ENCODE results near the gene WWOX.

Gene WWOX

GRCh38 chr16:78832100-78832499 lies 732.6 kb downstream of the WWOX start:
- DNase-seq, result no peak

GRCh38 chr16:78836802-78837491 lies 737.5 kb downstream of the WWOX start:
- no peak for DNase-seq

- DNase-seq, result no peak
These were observed 738.3 kb downstream of the WWOX start for GRCh38 chr16:78837706-78838105.

- DNase-seq, result no peak
These were observed 738.8 kb downstream of the WWOX start for GRCh38 chr16:78838276-78838675.

- DNase-seq, result no peak
These were observed 743.5 kb downstream of the WWOX start for GRCh38 chr16:78842950-78843349.

GRCh38 chr16:78843978-78844377 lies 744.5 kb downstream of the WWOX start:
- no peak for DNase-seq

GRCh38 chr16:78844682-78845081 lies 745.2 kb downstream of the WWOX start:
- DNase-seq, result no peak

GRCh38 chr16:78851266-78851665 lies 751.8 kb downstream of the WWOX start:
- no peak for DNase-seq

- DNase-seq, result no peak
These were observed 752.7 kb downstream of the WWOX start for GRCh38 chr16:78852081-78852635.

- DNase-seq, result no peak
These were observed 762.6 kb downstream of the WWOX start for GRCh38 chr16:78862022-78862421.

GRCh38 chr16:78866521-78866920 lies 767.1 kb downstream of the WWOX start:
- DNase-seq, result no peak

GRCh38 chr16:78869492-78869891 lies 770.0 kb downstream of the WWOX start:
- no peak for DNase-seq

- DNase-seq, result no peak
These were observed 771.8 kb downstream of the WWOX start for GRCh38 chr16:78871241-78871640.

- DNase-seq, result no peak
These were observed 777.2 kb downstream of the WWOX start for GRCh38 chr16:78876671-78877070.

- no peak for DNase-seq
These were observed 777.7 kb downstream of the WWOX start for GRCh38 chr16:78877114-78877655.

- DNase-seq, result no peak
These were observed 779.1 kb downstream of the WWOX start for GRCh38 chr16:78878570-78878969.

GRCh38 chr16:78879011-78879410 lies 779.6 kb downstream of the WWOX start:
- no peak for DNase-seq

GRCh38 chr16:78882150-78882549 lies 782.7 kb downstream of the WWOX start:
- DNase-seq, result no peak

GRCh38 chr16:78882751-78883150 lies 783.3 kb downstream of the WWOX start:
- no peak for DNase-seq

- DNase-seq, result no peak
These were observed 784.8 kb downstream of the WWOX start for GRCh38 chr16:78884204-78884603.

GRCh38 chr16:78889346-78889745 lies 789.9 kb downstream of the WWOX start:
- no peak for DNase-seq

GRCh38 chr16:78890373-78890895 lies 791.0 kb downstream of the WWOX start:
- peak; percentile 16 for DNase-seq

- no peak for DNase-seq
These were observed 793.7 kb downstream of the WWOX start for GRCh38 chr16:78892951-78893733.

- DNase-seq, result peak; percentile 29
These were observed 795.4 kb downstream of the WWOX start for GRCh38 chr16:78894886-78895285.

All from CD4-positive, alpha-beta T cell treated with Interleukin-6 for 4 hours (primary cell).